Adrenal gland (tissue), 5 donors: ENCODE results near the gene PLXNA4.

Experiments
- POLR2A ChIP-seq, 2 donors: fragments of 450-650 bp; IDR thresholded peaks; one replicate each; pipeline ENCODE4 v1.6.1; 2017; ENCODE audit warnings: antibody characterized with exemption in 2 of 2, mild to moderate bottlenecking in 2 of 2, moderate library complexity in 1 of 2
- TF ChIP-seq, protein P1 (sequence below), 6 experiments: fragments of 450-650 bp in 4 of 6; fragments of 200-600 bp in 2 of 6; sonication (generic) in 1 of 6; IDR thresholded peaks; 1 replicate in 5 of 6; 2 replicates in 1 of 6; pipeline versions ENCODE4 v1.5.1 to v1.8.0; 2016 to 2021; ENCODE audit warnings: antibody characterized with exemption in 6 of 6, mild to moderate bottlenecking in 2 of 6, moderate library complexity in 1 of 6
- donor health status: DM: no; HTN: no; CAD: no.

GRCh38 chr7:132518839-132519173 is 57.5 kb downstream of the PLXNA4 start:
- TF ChIP-seq, protein P1, sequence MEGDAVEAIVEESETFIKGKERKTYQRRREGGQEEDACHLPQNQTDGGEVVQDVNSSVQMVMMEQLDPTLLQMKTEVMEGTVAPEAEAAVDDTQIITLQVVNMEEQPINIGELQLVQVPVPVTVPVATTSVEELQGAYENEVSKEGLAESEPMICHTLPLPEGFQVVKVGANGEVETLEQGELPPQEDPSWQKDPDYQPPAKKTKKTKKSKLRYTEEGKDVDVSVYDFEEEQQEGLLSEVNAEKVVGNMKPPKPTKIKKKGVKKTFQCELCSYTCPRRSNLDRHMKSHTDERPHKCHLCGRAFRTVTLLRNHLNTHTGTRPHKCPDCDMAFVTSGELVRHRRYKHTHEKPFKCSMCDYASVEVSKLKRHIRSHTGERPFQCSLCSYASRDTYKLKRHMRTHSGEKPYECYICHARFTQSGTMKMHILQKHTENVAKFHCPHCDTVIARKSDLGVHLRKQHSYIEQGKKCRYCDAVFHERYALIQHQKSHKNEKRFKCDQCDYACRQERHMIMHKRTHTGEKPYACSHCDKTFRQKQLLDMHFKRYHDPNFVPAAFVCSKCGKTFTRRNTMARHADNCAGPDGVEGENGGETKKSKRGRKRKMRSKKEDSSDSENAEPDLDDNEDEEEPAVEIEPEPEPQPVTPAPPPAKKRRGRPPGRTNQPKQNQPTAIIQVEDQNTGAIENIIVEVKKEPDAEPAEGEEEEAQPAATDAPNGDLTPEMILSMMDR (IDR thresholded peaks at IDR 0.05) = no peak
- TF ChIP-seq POLR2A (IDR thresholded peaks at IDR 0.05) = no peak
